ENCODE results near the gene NEK1.

Gene NEK1, protein sequence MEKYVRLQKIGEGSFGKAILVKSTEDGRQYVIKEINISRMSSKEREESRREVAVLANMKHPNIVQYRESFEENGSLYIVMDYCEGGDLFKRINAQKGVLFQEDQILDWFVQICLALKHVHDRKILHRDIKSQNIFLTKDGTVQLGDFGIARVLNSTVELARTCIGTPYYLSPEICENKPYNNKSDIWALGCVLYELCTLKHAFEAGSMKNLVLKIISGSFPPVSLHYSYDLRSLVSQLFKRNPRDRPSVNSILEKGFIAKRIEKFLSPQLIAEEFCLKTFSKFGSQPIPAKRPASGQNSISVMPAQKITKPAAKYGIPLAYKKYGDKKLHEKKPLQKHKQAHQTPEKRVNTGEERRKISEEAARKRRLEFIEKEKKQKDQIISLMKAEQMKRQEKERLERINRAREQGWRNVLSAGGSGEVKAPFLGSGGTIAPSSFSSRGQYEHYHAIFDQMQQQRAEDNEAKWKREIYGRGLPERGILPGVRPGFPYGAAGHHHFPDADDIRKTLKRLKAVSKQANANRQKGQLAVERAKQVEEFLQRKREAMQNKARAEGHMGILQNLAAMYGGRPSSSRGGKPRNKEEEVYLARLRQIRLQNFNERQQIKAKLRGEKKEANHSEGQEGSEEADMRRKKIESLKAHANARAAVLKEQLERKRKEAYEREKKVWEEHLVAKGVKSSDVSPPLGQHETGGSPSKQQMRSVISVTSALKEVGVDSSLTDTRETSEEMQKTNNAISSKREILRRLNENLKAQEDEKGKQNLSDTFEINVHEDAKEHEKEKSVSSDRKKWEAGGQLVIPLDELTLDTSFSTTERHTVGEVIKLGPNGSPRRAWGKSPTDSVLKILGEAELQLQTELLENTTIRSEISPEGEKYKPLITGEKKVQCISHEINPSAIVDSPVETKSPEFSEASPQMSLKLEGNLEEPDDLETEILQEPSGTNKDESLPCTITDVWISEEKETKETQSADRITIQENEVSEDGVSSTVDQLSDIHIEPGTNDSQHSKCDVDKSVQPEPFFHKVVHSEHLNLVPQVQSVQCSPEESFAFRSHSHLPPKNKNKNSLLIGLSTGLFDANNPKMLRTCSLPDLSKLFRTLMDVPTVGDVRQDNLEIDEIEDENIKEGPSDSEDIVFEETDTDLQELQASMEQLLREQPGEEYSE (N-terminal part only)

DNA sequence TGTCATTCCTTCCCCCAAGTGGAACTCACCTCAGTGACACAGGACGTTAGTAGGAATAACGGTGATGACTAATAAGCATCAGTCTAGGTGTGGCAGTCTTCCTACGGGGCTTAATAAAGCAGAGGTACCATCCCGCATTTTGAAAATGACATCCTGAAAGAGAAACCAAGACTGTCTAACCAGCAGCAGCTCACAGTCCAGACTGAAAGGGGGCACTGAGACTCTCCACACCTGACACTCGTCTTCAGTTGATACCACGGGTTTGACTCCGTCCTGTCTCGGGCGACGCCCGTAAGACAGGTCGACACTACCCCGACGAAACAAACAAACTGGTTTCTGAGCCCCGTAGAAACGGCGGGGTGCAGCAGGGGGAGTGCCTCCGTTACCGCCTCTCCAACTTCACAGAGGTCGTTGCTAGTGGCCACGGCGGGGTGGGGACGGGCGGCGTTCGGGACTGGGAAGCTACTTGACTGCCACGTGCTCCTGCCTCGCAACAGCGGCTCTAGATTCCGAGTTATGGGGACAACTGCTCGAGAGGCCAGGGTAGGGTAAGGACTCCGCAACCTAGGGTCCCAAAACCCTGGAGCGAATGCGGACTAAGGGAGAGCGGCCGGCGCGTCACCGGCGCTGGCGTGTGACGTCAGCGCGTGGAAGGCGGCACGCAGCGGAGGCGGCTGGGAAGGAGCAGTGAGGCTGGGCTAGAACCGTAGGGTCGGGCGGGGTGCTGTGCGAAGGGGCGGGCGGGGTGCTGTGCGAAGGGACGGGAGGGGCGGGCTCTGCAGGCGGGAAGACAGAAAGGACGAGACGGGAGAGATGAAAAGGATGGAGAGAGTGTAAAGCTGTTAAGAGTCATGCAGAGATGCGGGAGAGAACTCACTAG, at the start of gene NEK1:
NEK1 (minus strand) TSS at position 593 of the 880 bp plus-strand sequence. CDS start 9,953 bp downstream, outside the sequence.
- DNase-seq (ENCODE audit: low read depth, low spot score) = peak; percentile 71

DNA sequence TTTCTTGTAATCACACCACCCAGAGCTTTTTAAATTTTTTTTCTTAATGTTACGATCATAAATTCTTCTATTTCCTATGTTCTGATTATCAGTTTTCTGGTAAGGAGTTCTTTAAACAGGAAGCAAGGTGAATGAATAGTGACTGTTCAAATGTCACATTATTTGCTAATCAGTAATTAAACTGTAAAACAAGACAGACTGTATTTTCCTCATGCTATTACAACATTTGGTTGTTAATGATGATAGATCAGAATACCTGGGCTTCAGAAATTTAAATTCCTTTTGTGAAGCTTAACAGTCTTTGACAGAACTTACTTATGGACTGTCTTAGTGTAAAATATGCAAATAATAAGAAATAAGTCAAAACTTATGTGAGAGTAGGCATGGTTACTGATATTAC, 49.4 kb upstream of the NEK1 start:
- DNase-seq (ENCODE audit: low read depth, low spot score) = no peak

DNA sequence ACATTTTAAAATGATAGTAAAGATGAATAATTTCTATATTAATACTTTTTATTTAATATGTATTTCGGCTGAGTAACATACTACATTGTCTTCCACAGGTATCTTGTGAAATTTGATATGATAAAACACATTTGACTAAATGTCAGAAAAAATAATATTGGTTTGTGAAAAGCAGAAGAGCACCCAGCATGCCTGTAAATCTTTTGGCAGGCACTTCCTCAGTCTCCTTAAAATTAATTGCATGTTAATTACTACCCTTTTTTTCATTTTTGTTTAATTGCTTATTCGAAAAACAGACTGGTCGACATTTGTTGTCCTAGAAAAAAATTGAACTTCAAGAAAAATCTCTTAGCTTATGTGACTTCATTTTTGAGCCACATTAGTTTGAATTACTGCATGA, 48.5 kb upstream of the NEK1 start:
- DNase-seq (ENCODE audit: low read depth, low spot score) = no peak

DNA sequence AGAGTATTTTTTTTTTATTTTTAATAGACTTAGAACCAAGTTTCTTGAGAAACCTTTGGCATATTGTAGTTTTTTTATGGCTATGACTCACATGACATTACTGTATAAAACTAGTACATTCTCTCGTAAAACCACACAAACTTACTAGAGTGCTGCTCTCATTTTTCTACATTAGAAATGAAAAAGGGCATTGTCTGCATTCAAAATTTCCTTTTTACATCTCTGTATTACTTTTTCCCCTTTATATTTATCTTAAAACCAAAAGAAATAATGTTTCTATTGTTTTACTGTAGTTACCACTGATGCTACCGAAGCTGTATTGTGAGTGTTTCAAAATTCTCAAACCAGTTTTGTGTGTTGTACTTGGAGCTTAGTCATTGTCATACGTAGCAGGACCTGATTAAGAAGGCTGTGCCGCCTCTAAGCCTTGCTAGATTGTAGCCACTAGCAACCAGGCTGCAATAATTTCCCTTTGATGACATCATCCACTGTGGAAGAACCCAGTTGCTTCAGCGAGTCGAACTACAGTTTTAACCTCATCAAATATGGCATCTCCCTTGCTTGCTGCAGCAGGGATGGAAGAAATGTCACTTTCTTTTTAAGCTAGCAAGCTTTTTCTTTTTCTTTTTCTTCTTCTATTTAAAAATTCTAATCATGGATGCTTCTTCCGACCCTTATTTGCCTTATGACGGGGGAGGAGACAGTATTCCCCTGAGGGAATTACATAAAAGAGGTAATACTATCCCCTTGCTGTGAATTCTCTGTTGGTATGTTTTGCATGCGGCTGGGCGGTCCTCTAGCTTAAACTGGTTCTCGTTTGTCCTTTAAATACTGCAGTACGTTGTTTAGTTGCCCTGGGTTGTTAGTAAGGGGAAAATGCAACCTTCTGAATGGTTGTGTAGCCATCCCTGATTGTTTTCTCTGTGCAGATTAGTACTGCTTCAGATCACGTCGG, 47.6 kb upstream of the NEK1 start:
- DNase-seq (ENCODE audit: low read depth, low spot score) = peak; percentile 48

DNA sequence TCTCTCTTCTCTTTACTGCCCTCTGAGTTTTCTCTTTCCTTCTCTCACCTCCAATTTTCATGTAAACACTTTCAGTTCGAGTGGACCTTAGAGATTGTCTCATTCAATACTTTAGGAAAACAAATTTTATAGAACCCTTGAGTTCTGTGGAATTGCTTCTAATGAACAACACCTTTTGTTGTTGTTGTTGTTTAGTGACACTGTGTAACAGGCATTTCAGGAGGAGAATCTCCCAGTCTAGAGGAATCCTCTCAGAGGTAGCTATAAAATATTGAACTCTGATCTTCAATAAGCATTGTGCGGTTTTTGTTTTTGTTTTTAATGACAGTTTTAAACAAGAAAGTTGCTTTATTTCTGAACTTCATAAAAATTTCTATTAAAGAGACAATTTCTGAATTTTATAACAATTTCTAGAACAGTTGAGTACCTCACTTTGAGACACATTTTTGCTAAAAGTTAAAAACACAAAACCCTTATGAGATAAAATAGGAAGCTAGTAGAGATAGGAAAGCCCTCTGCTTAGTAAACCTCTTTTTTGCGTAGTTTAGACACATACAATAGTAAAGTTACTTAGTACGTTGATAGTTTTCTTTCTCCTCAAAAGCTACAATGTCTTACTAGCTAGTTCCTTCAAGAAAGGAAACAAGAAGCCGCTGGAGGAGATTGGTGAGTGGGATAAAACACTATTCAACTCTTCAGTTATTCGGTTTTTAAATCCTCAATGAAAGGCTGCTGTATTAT, 46.8 kb upstream of the NEK1 start:
- DNase-seq (ENCODE audit: low read depth, low spot score) = no peak

DNA sequence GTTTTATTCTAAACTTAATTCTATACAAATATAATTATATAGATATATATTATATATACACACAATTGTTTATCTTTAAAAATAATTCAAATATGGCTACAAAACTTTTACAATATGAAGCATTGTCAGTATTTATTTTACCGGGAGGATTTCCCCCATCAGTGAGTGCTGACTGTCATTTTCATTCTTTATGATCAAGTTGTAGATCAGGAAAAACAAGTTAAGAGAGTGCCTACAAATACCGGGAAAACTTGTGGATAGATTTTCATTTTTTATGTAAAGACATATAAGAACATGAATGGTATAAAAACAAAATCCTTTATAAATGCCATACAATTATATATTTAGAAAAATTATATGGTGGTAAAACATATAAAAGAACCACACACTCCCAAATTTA, 45.8 kb upstream of the NEK1 start:
- no peak for DNase-seq (ENCODE audit: low read depth, low spot score)

DNA sequence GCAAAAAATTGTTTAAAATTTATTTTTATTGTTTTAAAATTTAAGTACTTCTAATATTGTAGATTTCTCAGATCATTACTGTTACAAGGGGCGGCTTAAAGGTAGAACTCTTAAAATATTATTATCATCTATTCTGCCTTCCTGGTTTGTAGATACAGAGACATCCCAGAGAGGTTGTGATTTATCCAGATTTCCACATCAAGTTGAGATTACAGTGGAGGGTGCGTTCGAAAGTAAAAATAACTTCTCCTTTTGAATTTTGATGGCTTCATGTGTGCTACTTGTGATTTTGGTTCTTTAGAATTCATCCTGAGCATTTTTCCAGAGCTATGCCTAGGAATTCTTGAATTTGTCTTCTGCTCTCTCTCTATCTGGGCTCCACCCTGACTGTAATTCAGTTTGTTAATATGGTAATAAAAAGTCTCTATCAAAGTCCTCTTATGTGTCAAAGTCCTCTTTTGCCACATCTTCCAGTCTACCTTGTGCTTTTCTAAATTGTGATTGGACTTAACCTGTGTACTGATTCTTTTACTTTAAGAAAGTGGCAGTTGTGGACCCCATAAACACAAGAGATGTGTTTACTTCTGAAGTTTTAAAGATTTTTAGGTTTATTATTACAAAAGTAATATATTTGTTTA, 45.2 kb upstream of the NEK1 start:
- no peak for DNase-seq (ENCODE audit: low read depth, low spot score)

DNA sequence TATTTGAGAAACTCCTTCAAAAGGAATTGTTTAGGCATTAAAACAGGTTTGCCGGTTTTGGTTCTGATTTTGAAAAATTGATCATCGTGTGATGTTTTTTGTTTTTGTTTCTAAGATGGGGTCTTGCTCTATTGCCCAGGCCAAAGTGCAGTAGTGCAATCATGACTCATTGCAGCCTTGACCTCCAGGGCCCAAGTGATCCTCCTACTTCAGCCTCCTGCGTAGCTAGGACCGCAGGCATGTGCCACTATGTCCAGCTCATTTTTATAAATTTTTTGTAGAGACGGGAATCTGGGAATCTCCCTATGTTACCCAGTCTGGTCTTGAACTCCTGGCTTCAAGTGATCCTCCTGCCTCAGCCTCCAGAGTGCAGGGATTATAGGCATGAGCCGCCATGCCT, 43.0 kb upstream of the NEK1 start:
- no peak for DNase-seq (ENCODE audit: low read depth, low spot score)

DNA sequence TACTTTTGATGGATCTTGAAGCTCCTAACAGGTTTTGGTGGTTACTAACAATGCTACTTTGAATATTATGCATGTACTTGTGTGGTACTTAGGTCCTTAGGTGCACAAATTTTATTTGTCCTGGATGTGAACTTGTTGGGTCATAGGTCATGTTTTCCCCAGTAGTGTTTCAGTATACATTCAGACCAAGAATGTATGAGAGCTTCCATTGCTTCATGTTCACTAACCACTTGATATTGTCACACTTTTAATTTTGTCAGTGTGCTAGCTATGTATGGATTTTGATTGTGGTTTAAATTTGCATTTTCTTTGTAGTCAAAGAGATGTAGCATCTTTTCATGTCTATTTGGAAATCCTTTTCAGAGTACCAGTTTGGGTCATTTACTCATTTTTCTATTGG, 40.2 kb upstream of the NEK1 start:
- DNase-seq (ENCODE audit: low read depth, low spot score) = no peak

DNA sequence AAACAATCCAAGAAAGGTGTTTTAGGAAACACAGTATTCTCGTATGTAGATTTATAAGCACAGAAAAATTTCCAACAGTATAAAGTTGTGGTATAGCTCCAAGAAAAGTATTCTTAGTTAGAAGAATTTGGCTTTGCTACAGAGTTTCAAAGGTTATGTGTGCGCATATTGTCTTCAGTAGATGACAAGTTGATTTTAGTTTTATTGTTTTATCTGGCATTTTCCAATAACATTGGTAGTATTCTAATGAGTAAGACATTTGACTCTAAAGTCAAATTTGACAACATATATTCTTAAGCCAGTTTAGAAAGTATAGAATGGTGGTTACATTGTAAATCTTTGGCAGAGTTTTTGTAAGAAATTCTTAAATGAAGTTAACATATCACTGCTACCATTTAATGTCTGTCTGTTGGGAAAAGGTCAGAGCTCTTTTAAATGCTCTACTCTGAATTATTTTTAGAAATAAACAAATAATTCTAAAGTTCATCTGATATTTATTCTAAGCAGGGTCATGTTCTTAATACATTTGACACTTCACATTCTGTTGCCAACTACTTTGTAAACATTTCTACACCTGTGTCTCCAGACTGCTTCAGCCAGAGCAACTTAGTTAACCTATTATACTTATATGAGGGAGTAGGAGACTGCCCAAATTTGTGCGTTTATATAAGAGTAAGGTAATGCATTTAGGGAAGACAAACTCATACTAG, 38.0 kb upstream of the NEK1 start:
- DNase-seq (ENCODE audit: low read depth, low spot score) = no peak

DNA sequence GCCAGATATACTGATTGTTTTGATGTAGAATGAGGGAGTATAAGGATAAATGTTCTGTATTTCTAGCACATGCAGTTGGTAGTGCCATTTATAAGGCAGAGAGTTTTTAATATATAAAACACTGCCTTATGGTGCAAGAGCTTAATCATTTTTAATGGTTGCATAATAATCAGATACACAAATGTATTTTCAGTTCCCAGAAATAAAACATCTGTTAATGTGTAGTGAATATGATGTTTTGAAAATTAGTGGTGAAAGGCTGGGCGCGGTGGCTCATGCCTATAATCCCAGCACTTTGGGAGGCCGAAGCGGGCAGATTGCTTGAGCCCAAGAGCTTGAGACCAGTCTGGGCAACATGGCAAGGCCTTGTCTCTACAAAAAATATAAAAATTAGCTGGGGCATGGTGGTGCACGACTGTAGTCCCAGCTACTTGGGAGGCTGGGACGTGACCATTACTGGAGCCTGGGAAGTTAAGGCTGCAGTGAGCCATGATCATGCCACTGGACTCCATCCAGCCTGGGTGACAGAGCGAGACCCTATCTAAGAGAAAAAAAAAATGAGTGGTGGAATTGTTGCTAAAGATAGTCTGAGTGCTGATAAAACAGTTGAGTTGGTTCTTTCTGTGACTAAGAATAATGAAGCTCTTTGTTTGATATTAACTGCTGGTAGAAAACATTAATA, 37.3 kb upstream of the NEK1 start:
- no peak for DNase-seq (ENCODE audit: low read depth, low spot score)

DNA sequence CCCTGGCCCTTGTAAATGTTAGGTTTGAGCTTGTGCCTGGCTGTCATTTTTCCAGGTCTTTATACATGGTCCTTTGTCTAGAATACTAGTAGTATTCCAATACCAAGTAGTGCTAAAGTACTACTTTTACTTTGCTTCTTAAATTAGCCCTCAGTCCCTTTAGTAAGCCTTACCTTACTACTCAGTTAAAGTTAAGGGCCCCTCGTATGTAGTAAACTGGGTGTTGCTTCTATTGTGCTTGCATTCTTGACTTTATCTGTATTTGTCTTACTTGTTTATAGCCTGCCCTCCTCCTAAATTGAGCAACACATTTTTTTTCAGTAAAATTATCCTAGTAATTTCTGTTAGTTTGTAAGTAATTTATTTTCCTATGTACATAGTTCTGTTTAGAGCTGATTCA, 33.2 kb upstream of the NEK1 start:
- DNase-seq (ENCODE audit: low read depth, low spot score) = no peak

DNA sequence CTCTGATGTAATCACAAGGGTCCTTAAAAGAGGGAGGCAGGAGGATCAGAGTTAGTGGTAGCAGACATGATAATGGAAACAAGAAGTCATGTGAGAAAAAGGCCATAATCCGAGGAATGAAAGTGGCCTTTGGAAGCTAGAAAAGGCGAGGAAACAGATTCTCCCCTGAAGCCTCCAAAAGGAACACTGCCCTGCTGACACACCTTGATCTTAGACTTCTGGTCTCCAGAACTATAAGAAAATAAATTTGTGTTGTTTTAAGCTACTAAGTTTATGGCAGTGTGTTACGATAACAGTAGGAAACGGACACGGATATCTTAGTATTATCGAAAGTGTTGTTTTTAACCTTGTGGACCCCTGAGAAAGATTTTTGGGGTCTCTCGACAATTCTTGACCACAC, 32.4 kb upstream of the NEK1 start:
- DNase-seq (ENCODE audit: low read depth, low spot score) = no peak

DNA sequence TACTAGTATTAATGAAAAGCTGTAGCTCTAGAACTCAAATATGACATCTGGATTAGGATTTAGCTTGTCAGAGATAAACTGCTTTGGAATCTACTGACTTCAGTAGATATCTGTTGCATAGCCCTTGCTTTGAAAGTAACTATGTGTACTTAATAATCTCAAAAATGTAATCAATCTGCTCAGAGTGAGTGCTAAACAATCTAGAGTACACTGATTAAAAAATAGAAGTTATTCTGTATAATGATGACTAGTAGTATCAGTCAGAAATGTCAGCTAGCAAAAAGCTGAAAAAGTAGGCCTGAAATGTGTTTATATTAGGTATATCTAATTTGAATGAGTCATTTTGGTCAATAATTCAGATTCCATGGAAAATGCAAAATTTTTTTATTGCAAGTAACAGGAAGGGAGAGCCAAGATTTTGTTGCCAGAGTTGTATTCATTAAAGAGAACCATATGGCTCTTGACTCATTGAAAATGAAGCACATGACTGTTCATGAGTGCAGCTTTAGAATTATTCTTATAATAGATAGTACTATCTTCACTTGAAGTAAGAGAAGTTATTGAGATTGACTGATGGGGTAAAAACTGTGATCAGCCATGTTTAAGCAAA, 28.0 kb upstream of the NEK1 start:
- DNase-seq (ENCODE audit: low read depth, low spot score) = no peak

DNA sequence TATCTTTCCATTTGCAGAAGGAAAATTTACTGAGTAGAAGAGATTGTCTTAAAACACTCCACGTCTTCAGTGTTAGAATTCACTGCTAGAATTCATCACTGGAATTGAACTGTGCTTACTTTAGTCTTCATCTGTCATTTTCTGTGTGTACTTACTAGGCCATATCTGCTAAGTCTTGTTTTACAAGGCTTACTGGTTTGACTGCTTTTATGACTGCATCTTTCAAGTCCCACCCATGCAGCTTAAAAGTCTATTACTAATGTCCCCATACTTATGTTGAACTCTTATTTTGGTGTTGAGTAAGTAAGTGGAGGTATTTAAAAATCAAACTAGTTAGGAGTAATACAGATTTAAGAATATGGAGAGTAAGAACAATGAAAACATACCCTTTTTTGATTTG, 22.6 kb upstream of the NEK1 start:
- no peak for DNase-seq (ENCODE audit: low read depth, low spot score)

DNA sequence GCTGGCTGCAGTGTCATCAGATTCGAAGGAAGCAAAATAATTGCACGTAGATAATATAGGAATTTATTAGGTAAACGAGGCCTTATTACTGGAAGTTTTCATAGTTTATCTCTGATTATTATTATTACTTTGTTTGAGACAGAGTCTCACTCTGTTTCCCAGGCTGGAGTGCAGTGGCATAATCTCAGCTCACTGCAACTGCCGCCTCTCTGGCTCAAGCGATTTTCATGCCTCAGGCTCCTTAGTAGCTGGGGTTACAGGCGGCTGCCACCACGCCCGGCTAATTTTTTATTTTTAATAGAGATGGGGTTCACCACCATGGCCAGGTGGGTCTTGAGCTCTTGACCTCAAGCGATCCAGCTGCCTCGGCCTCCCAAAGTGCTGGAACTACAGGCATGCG, 20.5 kb upstream of the NEK1 start:
- no peak for DNase-seq (ENCODE audit: low read depth, low spot score)

DNA sequence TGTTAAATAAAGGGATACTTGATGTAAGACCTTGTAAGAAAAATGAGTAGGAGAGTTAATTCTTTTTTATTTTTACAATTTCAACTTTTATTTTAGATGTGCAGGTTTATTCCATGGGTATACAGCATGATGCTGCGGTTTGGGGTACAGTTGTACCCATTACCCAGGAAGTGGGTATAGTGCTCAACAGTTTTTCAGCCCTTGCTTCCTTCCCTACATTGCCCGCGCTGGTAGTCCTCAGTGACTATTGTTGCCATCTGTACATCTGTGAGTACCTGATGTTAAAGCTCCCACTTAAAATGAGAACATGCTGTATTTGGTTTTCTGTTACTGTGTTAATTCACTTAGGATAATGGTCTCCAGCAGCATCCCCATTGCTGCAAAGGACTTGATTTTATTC, 17.7 kb upstream of the NEK1 start:
- DNase-seq (ENCODE audit: low read depth, low spot score) = no peak

Measured in activated naive CD8-positive, alpha-beta T cell treated with anti-CD3 and anti-CD28 coated beads, Interleukin-2, amount 50 U/mL, for 16 hours (primary cell).